Measurements from ENCODE around the gene PTPRM.

GRCh38 chr18:7830468-7830867 is 263.4 kb downstream of the PTPRM start:
- TF ChIP-seq CTCF (IDR thresholded peaks at IDR 0.05): no peak
- no peak for TF ChIP-seq POLR2AphosphoS5 (IDR thresholded peaks at IDR 0.05; ENCODE audit: low read depth, low read length)
- TF ChIP-seq RFX5 (IDR thresholded peaks at IDR 0.05; ENCODE audit: low read length): peak; percentile 98
- TF ChIP-seq USF1 (IDR thresholded peaks at IDR 0.05; ENCODE audit: borderline replicate concordance, low read depth): no peak
- TF ChIP-seq GATA2 (CRISPR knock-in tag; IDR thresholded peaks at IDR 0.05): no peak
- TF ChIP-seq FOXJ3 (CRISPR knock-in tag; IDR thresholded peaks at IDR 0.05): no peak
- TF ChIP-seq REST (IDR thresholded peaks at IDR 0.05; ENCODE audit: low read depth, low read length): no peak
- TF ChIP-seq CHD2 (IDR thresholded peaks at IDR 0.05; ENCODE audit: low read length, partially characterized antibody): no peak
